Adrenal gland (tissue), 5 donors: ENCODE data around the gene UROC1.

Source experiments
- CTCF ChIP-seq, 6 experiments: fragments of 450-650 bp in 4 of 6; fragments of 200-600 bp in 2 of 6; sonication (generic) in 1 of 6; IDR thresholded peaks; 1 replicate in 5 of 6; 2 replicates in 1 of 6; pipeline versions ENCODE4 v1.5.1 to v1.8.0; 2016 to 2021; ENCODE audit warnings: antibody characterized with exemption in 6 of 6, mild to moderate bottlenecking in 2 of 6, moderate library complexity in 1 of 6
- POLR2A ChIP-seq, 2 donors: fragments of 450-650 bp; IDR thresholded peaks; one replicate each; pipeline ENCODE4 v1.6.1; 2017; ENCODE audit warnings: antibody characterized with exemption in 2 of 2, mild to moderate bottlenecking in 2 of 2, moderate library complexity in 1 of 2
- donor health status: DM: no; HTN: no; CAD: no.

DNA sequence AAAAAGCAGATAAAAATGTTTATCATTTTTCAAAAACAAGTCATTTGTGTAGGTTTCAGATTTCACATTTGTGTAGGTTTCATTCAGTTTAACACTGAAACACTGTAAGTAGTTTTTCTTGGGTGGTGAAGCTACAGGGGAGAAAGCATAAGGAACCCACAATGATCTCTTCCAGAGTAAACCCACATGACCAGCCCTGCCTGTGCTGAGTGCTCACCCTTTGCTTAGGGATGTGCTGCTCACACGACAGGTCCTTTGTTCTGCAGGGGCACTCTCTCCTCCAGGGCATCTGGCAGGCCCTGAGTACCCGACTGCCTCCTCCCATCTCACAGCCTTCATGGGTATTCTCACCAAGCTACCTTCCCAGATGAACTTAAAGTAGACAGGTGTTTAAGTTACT is 70.8 kb downstream of the UROC1 start:
- TF ChIP-seq CTCF (IDR thresholded peaks at IDR 0.05), result no peak
- TF ChIP-seq POLR2A (IDR thresholded peaks at IDR 0.05), result no peak
